ENCODE results near the gene SCAMP2.

The SCAMP2 gene

GRCh38 chr15:74840851-74841775, 32.1 kb downstream of the SCAMP2 start:
- H3K79me2 ChIP-seq (ENCODE audit: low read length): peaks cover 25% of the 10 kb centered on the region
- H3K36me3 ChIP-seq (replicated peaks; ENCODE audit: insufficient read depth, low read length): no peaks in the 10 kb centered on the region
- TF ChIP-seq EZH2phosphoT487 (IDR thresholded peaks at IDR 0.05; ENCODE audit: low read length) (no peak), CTCF (IDR thresholded peaks at IDR 0.05; ENCODE audit: low read length) (no peak), EZH2 (optimal IDR thresholded peaks at IDR 0.05; ENCODE audit: low read depth, low read length) (no peak)
- no peaks in the 10 kb centered on the region for H3K9me2 ChIP-seq (replicated peaks; ENCODE audit: insufficient read depth, low read length)
- H3K27ac ChIP-seq (ENCODE audit: low read length): no peak overlapping the region
- H2AFZ ChIP-seq (ENCODE audit: low read length): no peak overlapping the region
- H3K9ac ChIP-seq (ENCODE audit: low read length): no peak overlapping the region
- H3F3A ChIP-seq (ENCODE audit: insufficient read depth, low read length): peaks cover 14% of the 10 kb centered on the region
- no peaks in the 10 kb centered on the region for H4K20me1 ChIP-seq (ENCODE audit: insufficient read depth, low read length)
- H3K4me2 ChIP-seq (ENCODE audit: low read depth, low read length): no peak overlapping the region
- no peak for DNase-seq
- peaks cover 7% of the 10 kb centered on the region; the same call in 1 of the 2 replicates for H3K4me1 ChIP-seq (ENCODE audit: low read length)
- no peaks in the 10 kb centered on the region for H3K27me3 ChIP-seq (replicated peaks; ENCODE audit: insufficient read depth, low read length)
- H3K9me3 ChIP-seq (replicated peaks; ENCODE audit: insufficient read depth, low read length): no peaks in the 10 kb centered on the region
- H3K4me3 ChIP-seq (ENCODE audit: low read length): no peak overlapping the region

GRCh38 chr15:74839526-74840395, 33.4 kb downstream of the SCAMP2 start:
- Histone ChIP-seq H4K20me1 (ENCODE audit: insufficient read depth, low read length) (no peaks in the 10 kb centered on the region), H3K9me2 (replicated peaks; ENCODE audit: insufficient read depth, low read length) (no peaks in the 10 kb centered on the region), H3K4me1 (ENCODE audit: low read length) (peaks cover 7% of the 10 kb centered on the region; the same call in 1 of the 2 replicates), H3K36me3 (replicated peaks; ENCODE audit: insufficient read depth, low read length) (no peaks in the 10 kb centered on the region), H3K4me3 (ENCODE audit: low read length) (no peak overlapping the region), H3K9ac (ENCODE audit: low read length) (no peak overlapping the region), H3K27ac (ENCODE audit: low read length) (no peak overlapping the region), H3K79me2 (ENCODE audit: low read length) (peaks cover 25% of the 10 kb centered on the region), H3F3A (ENCODE audit: insufficient read depth, low read length) (peaks cover 10% of the 10 kb centered on the region), H2AFZ (ENCODE audit: low read length) (no peak overlapping the region), H3K9me3 (replicated peaks; ENCODE audit: insufficient read depth, low read length) (no peaks in the 10 kb centered on the region), H3K4me2 (ENCODE audit: low read depth, low read length) (no peak overlapping the region), H3K27me3 (replicated peaks; ENCODE audit: insufficient read depth, low read length) (no peaks in the 10 kb centered on the region)
- no peak for DNase-seq
- TF ChIP-seq EZH2phosphoT487 (IDR thresholded peaks at IDR 0.05; ENCODE audit: low read length) (no peak), CTCF (IDR thresholded peaks at IDR 0.05; ENCODE audit: low read length) (no peak), EZH2 (optimal IDR thresholded peaks at IDR 0.05; ENCODE audit: low read depth, low read length) (no peak)

GRCh38 chr15:74838746-74839525, 34.2 kb downstream of the SCAMP2 start:
- Histone ChIP-seq H3K27me3 (replicated peaks; ENCODE audit: insufficient read depth, low read length) (no peaks in the 10 kb centered on the region), H3K4me1 (ENCODE audit: low read length) (peaks cover 7% of the 10 kb centered on the region; the same call in 1 of the 2 replicates), H3K4me2 (ENCODE audit: low read depth, low read length) (no peak overlapping the region), H3K9me2 (replicated peaks; ENCODE audit: insufficient read depth, low read length) (no peaks in the 10 kb centered on the region), H3K9ac (ENCODE audit: low read length) (no peak overlapping the region), H3K9me3 (replicated peaks; ENCODE audit: insufficient read depth, low read length) (no peaks in the 10 kb centered on the region), H3K4me3 (ENCODE audit: low read length) (no peak overlapping the region), H4K20me1 (ENCODE audit: insufficient read depth, low read length) (no peaks in the 10 kb centered on the region), H3K36me3 (replicated peaks; ENCODE audit: insufficient read depth, low read length) (no peaks in the 10 kb centered on the region), H3K79me2 (ENCODE audit: low read length) (peaks cover 25% of the 10 kb centered on the region), H2AFZ (ENCODE audit: low read length) (no peak overlapping the region), H3K27ac (ENCODE audit: low read length) (no peak overlapping the region), H3F3A (ENCODE audit: insufficient read depth, low read length) (peaks cover 6% of the 10 kb centered on the region)
- TF ChIP-seq CTCF (IDR thresholded peaks at IDR 0.05; ENCODE audit: low read length) (no peak), EZH2phosphoT487 (IDR thresholded peaks at IDR 0.05; ENCODE audit: low read length) (no peak), EZH2 (optimal IDR thresholded peaks at IDR 0.05; ENCODE audit: low read depth, low read length) (no peak)
- no peak for DNase-seq

Measured in MM.1S (cell line).